ENCODE data around the gene CPT1B.
"Not testable (repeated sequence)": the region's sequence is repeated elsewhere in the genome, so short reads cannot be mapped to it uniquely, and the experiment has no call there.

CPT1B gene

GRCh38 chr22:50577987-50578775 lies at the start of gene CPT1B:
CPT1B (minus strand) TSS chr22:50578427; CDS start chr22:50577915, 512 bp downstream.
- DNase-seq = no peak

- no peak for DNase-seq
These were observed 48.8 kb upstream of the CPT1B start for GRCh38 chr22:50626850-50627641.

GRCh38 chr22:50626314-50626849 lies 48.2 kb upstream of the CPT1B start:
- DNase-seq = no peak

GRCh38 chr22:50625568-50626313 lies 47.5 kb upstream of the CPT1B start:
- DNase-seq = no peak

- DNase-seq = no peak
These were observed 46.9 kb upstream of the CPT1B start for GRCh38 chr22:50625131-50625567.

GRCh38 chr22:50624347-50625130 lies 46.3 kb upstream of the CPT1B start:
- no peak for DNase-seq

- DNase-seq = peak; percentile 53
These were observed 44.6 kb upstream of the CPT1B start for GRCh38 chr22:50622723-50623327.

- no peak for DNase-seq
These were observed 43.9 kb upstream of the CPT1B start for GRCh38 chr22:50621948-50622722.

GRCh38 chr22:50621356-50621880 lies 43.2 kb upstream of the CPT1B start:
- DNase-seq = no peak

GRCh38 chr22:50620593-50621355 lies 42.5 kb upstream of the CPT1B start:
- DNase-seq = no peak

- not testable (repeated sequence) for DNase-seq
These were observed 36.1 kb upstream of the CPT1B start for GRCh38 chr22:50614296-50614695.

- no peak for DNase-seq
These were observed 35.2 kb upstream of the CPT1B start for GRCh38 chr22:50613291-50613981.

GRCh38 chr22:50612528-50613221 lies 34.4 kb upstream of the CPT1B start:
- DNase-seq = no peak

GRCh38 chr22:50612168-50612527 lies 33.9 kb upstream of the CPT1B start:
- no peak for DNase-seq

- DNase-seq = no peak
These were observed 33.3 kb upstream of the CPT1B start for GRCh38 chr22:50611341-50612060.

GRCh38 chr22:50610581-50610980 lies 32.4 kb upstream of the CPT1B start:
- DNase-seq = no peak

- DNase-seq = no peak
These were observed 31.8 kb upstream of the CPT1B start for GRCh38 chr22:50610041-50610451.

- DNase-seq = no peak
These were observed 31.4 kb upstream of the CPT1B start for GRCh38 chr22:50609599-50609998.

Measured in NCI-H1436 treated with DMSO at 0.1 percent for 48 hours (cell line).